ENCODE results near the gene ABCF1.

The ABCF1 gene

GRCh38 chr6:30557683-30557981 lies 13.6 kb upstream of the ABCF1 start:
- DNase-seq (ENCODE audit: low spot score), result no peak

- DNase-seq (ENCODE audit: low spot score), result no peak
These were observed 10.3 kb upstream of the ABCF1 start for GRCh38 chr6:30560930-30561329.

- no peak for DNase-seq (ENCODE audit: low spot score)
These were observed 8.5 kb upstream of the ABCF1 start for GRCh38 chr6:30562470-30563425.

- no peak for DNase-seq (ENCODE audit: low spot score)
These were observed 7.1 kb upstream of the ABCF1 start for GRCh38 chr6:30564114-30564513.

GRCh38 chr6:30565772-30566171 lies 5.5 kb upstream of the ABCF1 start:
- DNase-seq (ENCODE audit: low spot score), result no peak

GRCh38 chr6:30568245-30568644 lies 3.0 kb upstream of the ABCF1 start:
- DNase-seq (ENCODE audit: low spot score), result no peak

GRCh38 chr6:30570263-30570662 lies 979 bp upstream of the ABCF1 start:
- no peak for DNase-seq (ENCODE audit: low spot score)

- DNase-seq (ENCODE audit: low spot score), result no peak
These were observed 535 bp upstream of the ABCF1 start for GRCh38 chr6:30570740-30571074.

- no peak for DNase-seq (ENCODE audit: low spot score)
These were observed 480 bp downstream of the ABCF1 start for GRCh38 chr6:30571762-30572082.

GRCh38 chr6:30572148-30572547 lies 906 bp downstream of the ABCF1 start:
- DNase-seq (ENCODE audit: low spot score), result no peak

- no peak for DNase-seq (ENCODE audit: low spot score)
These were observed 1.9 kb downstream of the ABCF1 start for GRCh38 chr6:30573113-30573512.

- no peak for DNase-seq (ENCODE audit: low spot score)
These were observed 6.8 kb downstream of the ABCF1 start for GRCh38 chr6:30578051-30578450.

- DNase-seq (ENCODE audit: low spot score), result no peak
These were observed 12.7 kb downstream of the ABCF1 start for GRCh38 chr6:30583921-30584320.

- DNase-seq (ENCODE audit: low spot score), result no peak
These were observed 18.6 kb downstream of the ABCF1 start for GRCh38 chr6:30589754-30590358.

GRCh38 chr6:30590509-30590908 lies 19.3 kb downstream of the ABCF1 start:
- DNase-seq (ENCODE audit: low spot score), result no peak

- no peak for DNase-seq (ENCODE audit: low spot score)
These were observed 19.8 kb downstream of the ABCF1 start for GRCh38 chr6:30591008-30591407.

- DNase-seq (ENCODE audit: low spot score), result no peak
These were observed 21.0 kb downstream of the ABCF1 start for GRCh38 chr6:30592287-30592686.

- peak; percentile 72 for DNase-seq (ENCODE audit: low spot score)
These were observed 26.3 kb downstream of the ABCF1 start for GRCh38 chr6:30597315-30598144.

GRCh38 chr6:30598912-30599624 lies 27.8 kb downstream of the ABCF1 start:
- DNase-seq (ENCODE audit: low spot score), result no peak

- DNase-seq (ENCODE audit: low spot score), result no peak
These were observed 28.5 kb downstream of the ABCF1 start for GRCh38 chr6:30599625-30600324.

GRCh38 chr6:30600451-30600961 lies 29.3 kb downstream of the ABCF1 start:
- DNase-seq (ENCODE audit: low spot score), result no peak

GRCh38 chr6:30601436-30601814 lies 30.2 kb downstream of the ABCF1 start:
- DNase-seq (ENCODE audit: low spot score), result no peak
